Stimulated activated CD8-positive, alpha-beta memory T cell treated with anti-CD3 and anti-CD28 coated beads, Interleukin-15, amount 100 ng/mL, for 24 hours (primary cell): ENCODE data around the gene PGA5.

Experiments used
- DNase-seq: peaks from one replicate; pipeline ENCODE4 v3.0.0-alpha.2; 2020; ENCODE audit warnings: low read depth

The PGA5 gene

GRCh38 chr11:61294717-61295595, 54.0 kb downstream of the PGA5 start, which contains the start of gene VWCE:
TSS of gene VWCE (minus strand) at chr11:61295316. CDS start at chr11:61295037, 279 bp downstream.
- peak; percentile 52 for DNase-seq

DNA sequence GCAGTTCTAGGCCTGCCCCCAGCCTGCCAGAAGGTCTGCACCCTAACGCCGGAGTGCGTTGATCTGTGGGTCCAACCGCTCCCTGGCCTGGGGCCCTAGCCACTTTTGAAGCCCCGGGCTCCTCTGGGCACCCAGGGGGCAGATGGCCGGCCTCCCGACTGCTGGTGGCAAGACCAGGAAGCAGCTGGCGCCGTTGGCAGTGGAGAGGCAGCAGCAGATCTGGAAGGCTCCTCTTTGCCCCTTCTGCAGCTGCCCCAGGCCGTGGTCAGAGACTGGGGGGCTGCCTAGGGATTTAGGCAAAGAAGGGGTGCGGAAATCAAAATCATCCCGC, 54.6 kb downstream of the PGA5 start:
- no peak for DNase-seq

- no peak for DNase-seq
Observed at GRCh38 chr11:61297341-61297740, 56.4 kb downstream of the PGA5 start.

DNA sequence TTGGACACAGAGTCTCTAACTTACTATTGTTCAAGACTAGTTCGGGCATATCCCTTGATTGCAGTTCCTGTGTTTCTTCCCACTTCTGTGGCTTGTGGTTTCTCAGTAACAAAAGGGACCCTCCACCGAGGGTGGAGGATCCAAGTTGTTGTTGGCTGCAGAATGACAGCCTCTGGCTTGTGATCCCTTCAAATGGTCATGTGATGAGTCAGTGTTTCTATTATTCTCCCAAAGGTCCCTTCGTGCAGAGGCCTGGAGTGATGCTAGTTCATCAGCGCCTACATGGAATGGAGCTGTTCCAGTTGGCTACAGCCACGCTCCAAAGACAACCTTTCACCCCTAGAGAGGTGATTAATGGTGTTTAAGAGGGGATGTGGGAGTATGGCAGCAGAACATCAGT, 56.8 kb downstream of the PGA5 start:
- DNase-seq = no peak

- no peak for DNase-seq
Observed at GRCh38 chr11:61298663-61299244, 57.8 kb downstream of the PGA5 start.
